ENCODE measurements around the gene RND3. TPM values are rescaled to one million over a fixed set of nuclear protein-coding genes. Genes with fewer than 3 reads are reported as not detected.

The RND3 gene
- not detected in 2 replicates for total RNA-seq
- total RNA-seq (2013) = 0.89 TPM
- polyA plus RNA-seq = not detected in 2 replicates
- polyA minus RNA-seq = not detected in 2 replicates

- Histone ChIP-seq H3K9ac (ENCODE audit: low read length) (no peak within 1 kb of the TSS), H3K36me3 (replicated peaks in 1 of 2; ENCODE audit: control extremely low read depth in 1 of 2, control insufficient read depth in 1 of 2, extremely low read depth in 1 of 2, insufficient read depth in 2 of 2, low read length in 1 of 2) (no peaks in the 10 kb centered on the region), H3K27ac (ENCODE audit: low read length in 2 of 2) (no peak within 1 kb of the TSS), H4K20me1 (ENCODE audit: control insufficient read depth, insufficient read depth, low read length, poor library complexity, severe bottlenecking) (no peaks in the 10 kb centered on the region), H3K4me1 (ENCODE audit: control insufficient read depth in 2 of 2, insufficient read depth in 2 of 2, low read length in 2 of 2) (peaks cover 3% of the 10 kb centered on the region in 2 donors), H3K27me3 (replicated peaks in 1 of 4; ENCODE audit: control extremely low read depth in 1 of 4, control insufficient read depth in 3 of 4, insufficient read depth in 4 of 4, low read length in 3 of 4) (peaks cover 0 to 24% (median 4%) of the 10 kb centered on the region in 4 experiments), H3K4me3 (ENCODE audit: control extremely low read depth in 1 of 5, extremely low read depth in 1 of 5, insufficient read depth in 1 of 5, low read depth in 2 of 5, low read length in 4 of 5) (no peak within 1 kb of the TSS), H3K4me2 (replicated peaks; ENCODE audit: low read depth, low read length, poor library complexity, severe bottlenecking) (no peak within 1 kb of the TSS), H3K9me3 (ENCODE audit: control extremely low read depth in 1 of 3, control insufficient read depth in 2 of 3, insufficient read depth in 1 of 3, low read length in 2 of 3) (peaks cover 0 to 15% (median 0%) of the 10 kb centered on the region in 3 donors), H3K79me2 (ENCODE audit: control insufficient read depth, insufficient read depth, low read length) (no peaks in the 10 kb centered on the region), H2AFZ (ENCODE audit: insufficient read depth, low read depth, low read length, poor library complexity, severe bottlenecking) (no peak within 1 kb of the TSS)
- POLR2A ChIA-PET = no interaction called here
- WGBS (ENCODE audit: insufficient coverage) = 18% methylated on average over 23 of the region's 24 CpGs
- H3K4me3 Mint-ChIP-seq = no peak within 1 kb of the TSS
- H3K4me1 Mint-ChIP-seq = peaks cover 6% of the 10 kb centered on the region
- intact Hi-C loops (cut with micrococcal nuclease) = no loop called here
- CTCF ChIA-PET = no interaction called here
- DNase-seq = no peak
- TF ChIP-seq, protein P1, sequence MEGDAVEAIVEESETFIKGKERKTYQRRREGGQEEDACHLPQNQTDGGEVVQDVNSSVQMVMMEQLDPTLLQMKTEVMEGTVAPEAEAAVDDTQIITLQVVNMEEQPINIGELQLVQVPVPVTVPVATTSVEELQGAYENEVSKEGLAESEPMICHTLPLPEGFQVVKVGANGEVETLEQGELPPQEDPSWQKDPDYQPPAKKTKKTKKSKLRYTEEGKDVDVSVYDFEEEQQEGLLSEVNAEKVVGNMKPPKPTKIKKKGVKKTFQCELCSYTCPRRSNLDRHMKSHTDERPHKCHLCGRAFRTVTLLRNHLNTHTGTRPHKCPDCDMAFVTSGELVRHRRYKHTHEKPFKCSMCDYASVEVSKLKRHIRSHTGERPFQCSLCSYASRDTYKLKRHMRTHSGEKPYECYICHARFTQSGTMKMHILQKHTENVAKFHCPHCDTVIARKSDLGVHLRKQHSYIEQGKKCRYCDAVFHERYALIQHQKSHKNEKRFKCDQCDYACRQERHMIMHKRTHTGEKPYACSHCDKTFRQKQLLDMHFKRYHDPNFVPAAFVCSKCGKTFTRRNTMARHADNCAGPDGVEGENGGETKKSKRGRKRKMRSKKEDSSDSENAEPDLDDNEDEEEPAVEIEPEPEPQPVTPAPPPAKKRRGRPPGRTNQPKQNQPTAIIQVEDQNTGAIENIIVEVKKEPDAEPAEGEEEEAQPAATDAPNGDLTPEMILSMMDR (IDR thresholded peaks at IDR 0.05) = no peak
- TF ChIP-seq EZH2 (IDR thresholded peaks at IDR 0.05; ENCODE audit: borderline replicate concordance, insufficient read depth, low read depth, low read length, poor library complexity, severe bottlenecking) = no peak
- H3K27ac Mint-ChIP-seq = no peak within 1 kb of the TSS
- no peak for ATAC-seq (ENCODE audit: low read depth)
- no peaks in the 10 kb centered on the region for H3K9me3 Mint-ChIP-seq (ENCODE audit: insufficient read depth)
- peaks cover 52% of the 10 kb centered on the region for H3K27me3 Mint-ChIP-seq
Observed at GRCh38 chr2:150487537-150488429, at the start of gene RND3. RND3 (minus strand) TSS chr2:150487667; CDS start chr2:150487417, 250 bp downstream.

DNA sequence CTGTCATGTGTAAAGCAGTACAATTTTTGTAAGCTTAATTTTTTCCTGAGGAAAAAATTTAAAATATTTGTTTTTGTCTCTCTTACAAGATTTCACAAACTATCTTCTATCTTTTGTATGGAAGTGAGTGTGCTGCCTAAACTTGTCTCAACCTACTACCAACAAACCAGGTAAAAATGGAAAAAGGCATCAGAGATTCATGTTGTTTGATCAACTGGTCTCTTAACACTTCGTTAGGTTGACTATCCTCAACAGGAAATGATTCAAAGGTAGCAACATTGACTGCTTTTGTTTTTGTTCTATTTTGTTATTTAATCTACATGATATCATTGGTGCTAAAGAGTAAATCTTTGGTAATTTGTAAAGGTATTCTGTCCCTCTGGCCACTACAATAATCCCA, 47.7 kb upstream of the RND3 start:
- Mint-ChIP-seq H3K4me3 (no peak overlapping the region), H3K27ac (no peak overlapping the region), H3K27me3 (no peaks in the 10 kb centered on the region), H3K4me1 (no peaks in the 10 kb centered on the region), H3K9me3 (ENCODE audit: insufficient read depth) (peaks cover 4% of the 10 kb centered on the region)
- intact Hi-C loops (cut with micrococcal nuclease) = no loop called here
- Histone ChIP-seq H2AFZ (ENCODE audit: insufficient read depth, low read depth, low read length, poor library complexity, severe bottlenecking) (no peak overlapping the region), H3K27ac (ENCODE audit: low read length in 2 of 2) (no peak overlapping the region), H3K9ac (ENCODE audit: low read length) (no peak overlapping the region), H3K27me3 (replicated peaks in 1 of 4; ENCODE audit: control extremely low read depth in 1 of 4, control insufficient read depth in 3 of 4, insufficient read depth in 4 of 4, low read length in 3 of 4) (no peaks in the 10 kb centered on the region), H3K79me2 (ENCODE audit: control insufficient read depth, insufficient read depth, low read length) (no peaks in the 10 kb centered on the region), H3K4me2 (replicated peaks; ENCODE audit: low read depth, low read length, poor library complexity, severe bottlenecking) (no peak overlapping the region), H3K9me3 (ENCODE audit: control extremely low read depth in 1 of 3, control insufficient read depth in 2 of 3, insufficient read depth in 1 of 3, low read length in 2 of 3) (no peaks in the 10 kb centered on the region), H3K4me1 (ENCODE audit: control insufficient read depth in 2 of 2, insufficient read depth in 2 of 2, low read length in 2 of 2) (no peaks in the 10 kb centered on the region), H3K4me3 (ENCODE audit: control extremely low read depth in 1 of 5, extremely low read depth in 1 of 5, insufficient read depth in 1 of 5, low read depth in 2 of 5, low read length in 4 of 5) (no peak overlapping the region), H3K36me3 (replicated peaks in 1 of 2; ENCODE audit: control extremely low read depth in 1 of 2, control insufficient read depth in 1 of 2, extremely low read depth in 1 of 2, insufficient read depth in 2 of 2, low read length in 1 of 2) (no peaks in the 10 kb centered on the region), H4K20me1 (ENCODE audit: control insufficient read depth, insufficient read depth, low read length, poor library complexity, severe bottlenecking) (no peaks in the 10 kb centered on the region)
- TF ChIP-seq, protein P1 (IDR thresholded peaks at IDR 0.05) = no peak
- TF ChIP-seq EZH2 (IDR thresholded peaks at IDR 0.05; ENCODE audit: borderline replicate concordance, insufficient read depth, low read depth, low read length, poor library complexity, severe bottlenecking) = no peak
- ATAC-seq (ENCODE audit: low read depth) = no peak
- ChIA-PET CTCF (no interaction called here), POLR2A (no interaction called here)
- DNase-seq = no peak
- no CpG with 5 or more reads among the region's 1 CpG for WGBS (ENCODE audit: insufficient coverage)
